Measurements from ENCODE around the gene GNG12. TPM values are rescaled to one million over a fixed set of nuclear protein-coding genes. Genes with fewer than 3 reads are reported as not detected.

The GNG12 gene
- total and polyA plus RNA-seq, 10 donors = 15.2 to 102 (median 76.2) TPM

DNA sequence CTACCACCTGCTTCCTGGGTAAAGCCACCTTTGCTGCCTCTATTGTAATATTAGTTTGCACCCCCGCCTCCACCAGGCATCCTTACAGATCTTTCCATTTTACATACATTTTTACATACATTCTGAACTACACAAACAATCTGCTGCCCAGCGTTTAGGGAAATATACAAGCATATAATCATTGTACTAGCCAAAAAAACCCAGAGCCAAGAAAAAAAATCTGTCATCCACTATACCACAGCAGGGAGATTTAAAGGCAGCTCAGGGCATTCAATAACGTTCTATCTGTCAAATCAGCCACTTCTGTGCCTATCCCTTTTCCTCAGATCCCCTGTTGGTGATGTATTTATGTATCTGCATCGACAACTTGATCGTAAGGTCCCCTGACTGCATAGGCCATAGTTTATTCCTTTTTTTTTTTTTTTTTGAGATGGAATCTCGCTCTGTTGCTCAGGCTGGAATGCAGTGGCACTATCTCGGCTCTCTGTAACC lies 43.0 kb downstream of the GNG12 start:
- intact Hi-C loops (cut with DNase I; ENCODE audit: low total_unique reads) = no loop called here

DNA sequence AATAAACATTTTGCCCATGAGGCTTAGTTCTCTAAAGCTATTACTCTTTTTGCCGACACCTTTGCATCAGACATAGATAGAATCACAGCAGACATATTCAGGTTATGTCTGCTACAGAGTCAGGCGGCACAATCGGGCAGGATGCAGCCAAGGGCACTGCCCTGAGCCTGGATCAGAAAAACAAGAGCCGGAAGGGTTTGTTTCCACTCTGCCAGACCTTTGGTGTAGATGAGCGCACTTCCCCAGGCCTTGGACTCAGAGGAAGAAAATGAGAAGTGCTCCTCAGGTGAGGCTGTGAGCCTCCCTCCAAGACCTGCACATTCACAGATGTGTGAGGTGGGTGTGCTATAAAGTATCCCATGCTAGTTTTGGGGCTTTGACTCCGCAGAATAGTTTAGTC lies 43.7 kb downstream of the GNG12 start:
- peak; percentile 78 for DNase-seq
- Histone ChIP-seq H3K27ac (peak overlapping the region; percentile 35 to 80 (median 69)), H3K4me1 (peaks cover 11 to 67% (median 33%) of the 10 kb centered on the region in 6 donors), H3K9me3 (no peaks in the 10 kb centered on the region), H3K36me3 (no peaks in the 10 kb centered on the region), H3K27me3 (replicated peaks in 1 of 7) (no peaks in the 10 kb centered on the region), H3K4me3 (no peak overlapping the region)
- WGBS, 5 donors = 62 to 83% (median 68%) methylated on average over 6 of the region's 6 CpGs
- TF ChIP-seq, protein P1, sequence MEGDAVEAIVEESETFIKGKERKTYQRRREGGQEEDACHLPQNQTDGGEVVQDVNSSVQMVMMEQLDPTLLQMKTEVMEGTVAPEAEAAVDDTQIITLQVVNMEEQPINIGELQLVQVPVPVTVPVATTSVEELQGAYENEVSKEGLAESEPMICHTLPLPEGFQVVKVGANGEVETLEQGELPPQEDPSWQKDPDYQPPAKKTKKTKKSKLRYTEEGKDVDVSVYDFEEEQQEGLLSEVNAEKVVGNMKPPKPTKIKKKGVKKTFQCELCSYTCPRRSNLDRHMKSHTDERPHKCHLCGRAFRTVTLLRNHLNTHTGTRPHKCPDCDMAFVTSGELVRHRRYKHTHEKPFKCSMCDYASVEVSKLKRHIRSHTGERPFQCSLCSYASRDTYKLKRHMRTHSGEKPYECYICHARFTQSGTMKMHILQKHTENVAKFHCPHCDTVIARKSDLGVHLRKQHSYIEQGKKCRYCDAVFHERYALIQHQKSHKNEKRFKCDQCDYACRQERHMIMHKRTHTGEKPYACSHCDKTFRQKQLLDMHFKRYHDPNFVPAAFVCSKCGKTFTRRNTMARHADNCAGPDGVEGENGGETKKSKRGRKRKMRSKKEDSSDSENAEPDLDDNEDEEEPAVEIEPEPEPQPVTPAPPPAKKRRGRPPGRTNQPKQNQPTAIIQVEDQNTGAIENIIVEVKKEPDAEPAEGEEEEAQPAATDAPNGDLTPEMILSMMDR (IDR thresholded peaks at IDR 0.05 in 8 of 11, conservative IDR thresholded peaks at IDR 0.05 in 3 of 11) = no peak
- peak in 2 of 3 donors; percentile 62 to 72 for TF ChIP-seq POLR2AphosphoS5 (IDR thresholded peaks at IDR 0.05)
- TF ChIP-seq POLR2A (IDR thresholded peaks at IDR 0.05) = no peak
- intact Hi-C loops (cut with DNase I; ENCODE audit: low total_unique reads) = no loop called here

More for the DNA sequence above, 43.0 kb downstream of the GNG12 start:
- Histone ChIP-seq H3K27me3 (replicated peaks in 1 of 7) (no peaks in the 10 kb centered on the region), H3K9me3 (no peaks in the 10 kb centered on the region), H3K27ac (peak overlapping the region; percentile 35 to 80 (median 69)), H3K4me3 (no peak overlapping the region), H3K4me1 (peaks cover 11 to 68% (median 31%) of the 10 kb centered on the region in 6 donors), H3K36me3 (no peaks in the 10 kb centered on the region)
- WGBS, 5 donors = 67 to 82% (median 70%) methylated on average over 7 of the region's 7 CpGs
- DNase-seq = no peak
- TF ChIP-seq POLR2A (IDR thresholded peaks at IDR 0.05) (no peak), POLR2AphosphoS5 (IDR thresholded peaks at IDR 0.05) (no peak)
- TF ChIP-seq, protein P1 (IDR thresholded peaks at IDR 0.05 in 8 of 11, conservative IDR thresholded peaks at IDR 0.05 in 3 of 11) = no peak

DNA sequence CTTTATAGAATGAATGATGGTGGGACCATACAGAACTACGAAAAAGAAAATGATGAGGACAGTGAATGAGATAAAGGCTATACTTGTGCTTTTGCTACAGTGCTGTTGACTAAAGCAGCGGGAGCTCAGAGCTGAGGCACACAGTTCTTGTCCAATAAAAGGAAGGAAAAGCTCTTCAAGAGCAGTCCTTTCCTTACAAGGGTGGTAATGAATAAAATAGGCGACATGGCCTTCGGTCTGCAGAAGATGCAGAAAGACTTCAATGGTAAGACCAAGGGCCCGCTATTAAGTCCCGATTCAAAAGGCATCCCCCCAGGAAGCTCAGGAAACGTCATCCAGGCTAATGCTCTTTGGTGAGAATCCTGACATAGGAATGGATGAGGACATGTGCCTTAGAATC lies 44.4 kb downstream of the GNG12 start:
- TF ChIP-seq, protein P1 (IDR thresholded peaks at IDR 0.05 in 8 of 11, conservative IDR thresholded peaks at IDR 0.05 in 3 of 11) = no peak
- TF ChIP-seq POLR2A (IDR thresholded peaks at IDR 0.05) (no peak), POLR2AphosphoS5 (IDR thresholded peaks at IDR 0.05) (no peak)
- no peak overlapping the region for H3K4me3 ChIP-seq
- H3K27me3 ChIP-seq (replicated peaks in 1 of 7) = no peaks in the 10 kb centered on the region
- no peaks in the 10 kb centered on the region for H3K9me3 ChIP-seq
- H3K27ac ChIP-seq = peak overlapping the region in 7 of 8 donors; percentile 63 to 80 (median 73)
- intact Hi-C loops (cut with DNase I; ENCODE audit: low total_unique reads) = no loop called here
- WGBS, 5 donors = 54 to 89% (median 77%) methylated on average over 7 of the region's 7 CpGs
- H3K36me3 ChIP-seq = no peaks in the 10 kb centered on the region
- peaks cover 10 to 60% (median 29%) of the 10 kb centered on the region in 6 donors for H3K4me1 ChIP-seq
- DNase-seq = no peak

DNA sequence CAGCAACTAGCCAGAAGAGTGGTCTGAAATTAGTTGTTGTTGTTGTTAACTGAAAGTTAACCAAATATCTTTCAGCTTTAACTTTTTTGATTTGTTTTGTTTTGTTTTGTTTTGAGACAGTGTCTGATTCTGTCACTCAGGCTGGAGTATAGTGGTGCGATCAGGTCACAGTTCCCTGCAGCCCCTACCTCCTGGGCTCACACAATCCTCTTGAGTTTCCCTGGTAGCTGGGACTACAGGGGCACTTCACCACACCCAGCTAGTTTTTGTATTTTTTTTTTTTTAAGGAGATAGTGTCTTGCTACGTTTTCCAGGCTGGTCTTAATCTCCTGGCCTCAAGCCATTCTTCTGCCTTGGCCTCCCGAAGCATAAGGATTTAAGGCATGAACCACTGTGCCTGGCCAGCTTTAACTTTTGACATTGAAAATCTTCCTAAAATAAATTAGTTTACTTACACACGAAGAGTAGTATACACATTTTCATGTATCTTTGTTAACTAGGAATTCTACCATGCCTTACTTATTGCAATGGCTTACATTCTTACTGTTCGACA lies 45.0 kb downstream of the GNG12 start:
- intact Hi-C loops (cut with DNase I; ENCODE audit: low total_unique reads) = no loop called here
- H3K4me1 ChIP-seq = peaks cover 5 to 55% (median 26%) of the 10 kb centered on the region in 6 donors
- no peak for TF ChIP-seq POLR2AphosphoS5 (IDR thresholded peaks at IDR 0.05)
- TF ChIP-seq, protein P1 (IDR thresholded peaks at IDR 0.05 in 8 of 11, conservative IDR thresholded peaks at IDR 0.05 in 3 of 11) = no peak
- TF ChIP-seq POLR2A (IDR thresholded peaks at IDR 0.05) = no peak
- H3K36me3 ChIP-seq = no peaks in the 10 kb centered on the region
- no peak overlapping the region for H3K4me3 ChIP-seq
- no peaks in the 10 kb centered on the region for H3K9me3 ChIP-seq
- DNase-seq = no peak
- peak overlapping the region in 7 of 8 donors; percentile 63 to 80 (median 73) for H3K27ac ChIP-seq
- 57 to 72% (median 67%) methylated on average over 5 of the region's 5 CpGs for whole genome bisulfite sequencing, 5 donors
- H3K27me3 ChIP-seq (replicated peaks in 1 of 7) = no peaks in the 10 kb centered on the region
